IMR-90 (cell line): ENCODE data around the gene TIMM44. TPM values are rescaled to one million over a fixed set of nuclear protein-coding genes. Genes with fewer than 3 reads are reported as not detected.

Experiments used
- ATAC-seq: fragments of 200-7000 bp; cut with Tn5 transposase; 2 replicates; pipeline ENCODE4 v1.9.1; 2020; ENCODE audit warnings: low read depth, mild to moderate bottlenecking, moderate library complexity
- BruUV-seq: library from RNA; stranded (reverse); fragments of 400-500 nt; replicated peaks from 2 replicates; lab custom pipeline; 2021; lab: Mats Ljungman, UMichigan
- CTCF ChIA-PET: fragments of 300-600 bp; formaldehyde crosslinking; extraction: SDS; loops from one replicate; lab custom pipeline; 2021; ENCODE audit warnings: antibody characterized with exemption; lab: Yijun Ruan, JAX
- POLR2A ChIA-PET: fragments of 300-600 bp; sonication (Branson Sonifier 250); formaldehyde crosslinking; loops from one replicate; lab custom pipeline; 2022; ENCODE audit warnings: antibody characterized with exemption; ENCODE audit not compliant: unreplicated experiment; lab: Charles Lee
- DNase-seq: peaks from one replicate; pipeline ENCODE4 v3.0.0; 2013
- H2AFZ ChIP-seq: replicated peaks from 2 replicates; pipeline ENCODE3; 2013; ENCODE audit warnings: low read length, mild to moderate bottlenecking; ENCODE audit not compliant: poor library complexity
- H2AK5ac ChIP-seq: 2 replicates; pipeline ENCODE4 v1.6.1; 2013; ENCODE audit warnings: low read depth, low read length, inconsistent platforms
- H2AK9ac ChIP-seq: replicated peaks from 2 replicates; pipeline ENCODE3; 2013; ENCODE audit warnings: mild to moderate bottlenecking, low read depth, low read length, moderate library complexity; ENCODE audit not compliant: poor library complexity
- H2BK120ac ChIP-seq: 2 replicates; pipeline ENCODE4 v1.6.1; 2013; ENCODE audit warnings: low read depth, low read length, inconsistent platforms
- H2BK15ac ChIP-seq: 3 replicates; pipeline ENCODE4 v1.6.1; 2013; ENCODE audit warnings: low read depth, low read length, inconsistent platforms
- H2BK20ac ChIP-seq: 2 replicates; pipeline ENCODE4 v1.6.1; 2013; ENCODE audit warnings: low read depth, mild to moderate bottlenecking, inconsistent platforms, low read length, moderate library complexity
- H2BK5ac ChIP-seq: 2 replicates; pipeline ENCODE4 v1.6.1; 2013; ENCODE audit warnings: mild to moderate bottlenecking, low read depth, low read length, inconsistent platforms; ENCODE audit not compliant: poor library complexity, severe bottlenecking
- H3K14ac ChIP-seq: replicated peaks from 2 replicates; pipeline ENCODE4 v1.6.1; 2013; ENCODE audit warnings: low read depth, low read length, inconsistent platforms
- H3K18ac ChIP-seq: 2 replicates; pipeline ENCODE4 v1.6.1; 2013; ENCODE audit warnings: low read depth, low read length, control low read depth
- H3K23ac ChIP-seq: 2 replicates; pipeline ENCODE4 v1.6.1; 2013; ENCODE audit warnings: low read depth, low read length, inconsistent platforms
- H3K27ac ChIP-seq: 2 replicates; pipeline ENCODE4 v1.5.1; 2013; ENCODE audit warnings: mild to moderate bottlenecking, control low read depth, low read length; ENCODE audit not compliant: insufficient read depth
- H3K27me3 ChIP-seq: 2 replicates; pipeline ENCODE4 v1.6.1; 2013; ENCODE audit warnings: low read length; ENCODE audit not compliant: control insufficient read depth, insufficient read depth
- H3K36me3 ChIP-seq: 2 replicates; pipeline ENCODE4 v1.6.1; 2013; ENCODE audit warnings: low read length, mixed read lengths; ENCODE audit not compliant: control insufficient read depth, insufficient read depth
- H3K4ac ChIP-seq: 2 replicates; pipeline ENCODE4 v1.6.1; 2013; ENCODE audit warnings: low read depth, low read length, inconsistent platforms
- H3K4me1 ChIP-seq: 2 replicates; pipeline ENCODE4 v1.6.1; 2013; ENCODE audit warnings: low read length, mixed read lengths; ENCODE audit not compliant: control insufficient read depth, insufficient read depth
- H3K4me2 ChIP-seq: 2 replicates; pipeline ENCODE4 v1.6.1; 2013; ENCODE audit warnings: low read depth, mild to moderate bottlenecking, control low read depth, low read length, moderate library complexity
- H3K4me3 ChIP-seq: 2 replicates; pipeline ENCODE4 v1.5.1; 2013; ENCODE audit warnings: low read depth, mild to moderate bottlenecking, control low read depth, low read length, moderate library complexity; ENCODE audit not compliant: insufficient read depth
- H3K56ac ChIP-seq: 2 replicates; pipeline ENCODE4 v1.6.1; 2013; ENCODE audit warnings: low read length, inconsistent platforms; ENCODE audit not compliant: insufficient read depth; ENCODE audit errors: extremely low read depth
- H3K79me1 ChIP-seq, 2 experiments: 2 replicates each; pipeline ENCODE4 v1.6.1; 2013; ENCODE audit warnings: low read length in 2 of 2, inconsistent platforms in 1 of 2, low read depth in 1 of 2
- H3K9ac ChIP-seq: 2 replicates; pipeline ENCODE4 v1.6.1; 2013; ENCODE audit warnings: low read depth, low read length, control low read depth
- H3K9me1 ChIP-seq: 2 replicates; pipeline ENCODE4 v1.6.1; 2013; ENCODE audit warnings: low read length, inconsistent platforms; ENCODE audit not compliant: insufficient read depth
- H3K9me3 ChIP-seq: 2 replicates; pipeline ENCODE4 v1.6.1; 2013; ENCODE audit warnings: low read length; ENCODE audit not compliant: control insufficient read depth, insufficient read depth
- H4K20me1 ChIP-seq: 2 replicates; pipeline ENCODE4 v1.6.1; 2013; ENCODE audit warnings: low read length, inconsistent platforms; ENCODE audit not compliant: insufficient read depth
- H4K5ac ChIP-seq: 2 replicates; pipeline ENCODE4 v1.6.1; 2013; ENCODE audit warnings: mild to moderate bottlenecking, low read depth, low read length, control low read depth
- H4K8ac ChIP-seq, 2 experiments: 2 replicates each; pipeline ENCODE4 v1.6.1; 2013; ENCODE audit warnings: low read depth in 2 of 2, low read length in 2 of 2, control low read depth in 1 of 2, inconsistent platforms in 1 of 2
- H4K91ac ChIP-seq: 2 replicates; pipeline ENCODE4 v1.6.1; 2013; ENCODE audit warnings: low read depth, low read length, inconsistent platforms; ENCODE audit not compliant: insufficient read depth
- BHLHE40 ChIP-seq: fragments of 150-350 bp; IDR thresholded peaks from 2 replicates; pipeline ENCODE4 v1.6.1; 2016; ENCODE audit warnings: mild to moderate bottlenecking, low read depth, low read length
- CEBPB ChIP-seq: IDR thresholded peaks from 2 replicates; pipeline ENCODE4 v1.6.1; 2012; ENCODE audit warnings: low read depth, low read length, improper control_type of control experiment
- CHD1 ChIP-seq: IDR thresholded peaks from 2 replicates; pipeline ENCODE4 v1.6.1; 2012; ENCODE audit warnings: low read depth, low read length, improper control_type of control experiment
- ELK1 ChIP-seq: fragments of 150-350 bp; IDR thresholded peaks from 2 replicates; pipeline ENCODE4 v1.6.1; 2016; ENCODE audit warnings: low read depth, mild to moderate bottlenecking, low read length, moderate library complexity, borderline replicate concordance
- FOS ChIP-seq: fragments of 150-350 bp; IDR thresholded peaks from 2 replicates; pipeline ENCODE4 v1.6.1; 2016; ENCODE audit warnings: low read depth, low read length
- MAFK ChIP-seq: IDR thresholded peaks from 2 replicates; pipeline ENCODE4 v1.6.1; 2012; ENCODE audit warnings: low read depth, low read length, improper control_type of control experiment
- MAZ ChIP-seq: IDR thresholded peaks from 2 replicates; pipeline ENCODE4 v1.6.1; 2012; ENCODE audit warnings: low read depth, mild to moderate bottlenecking, low read length, improper control_type of control experiment, moderate library complexity, borderline replicate concordance
- MXI1 ChIP-seq: IDR thresholded peaks from 2 replicates; pipeline ENCODE4 v1.6.1; 2012; ENCODE audit warnings: low read depth, mild to moderate bottlenecking, low read length, moderate library complexity, borderline replicate concordance
- NFE2L2 ChIP-seq: fragments of 150-350 bp; IDR thresholded peaks from 2 replicates; pipeline ENCODE4 v1.6.1; 2016; ENCODE audit warnings: low read depth, mild to moderate bottlenecking, low read length
- POLR2A ChIP-seq: IDR thresholded peaks from 2 replicates; pipeline ENCODE4 v1.6.1; 2012; ENCODE audit warnings: mild to moderate bottlenecking, low read depth, low read length
- RAD21 ChIP-seq: IDR thresholded peaks from 2 replicates; pipeline ENCODE4 v1.6.1; 2012; ENCODE audit warnings: low read length, improper control_type of control experiment
- RCOR1 ChIP-seq: IDR thresholded peaks from 2 replicates; pipeline ENCODE4 v1.6.1; 2012; ENCODE audit warnings: mild to moderate bottlenecking, low read length, improper control_type of control experiment; ENCODE audit not compliant: insufficient replicate concordance
- RFX5 ChIP-seq: IDR thresholded peaks from 2 replicates; pipeline ENCODE4 v1.8.0; 2012; ENCODE audit warnings: low read depth, mild to moderate bottlenecking, low read length, moderate library complexity
- SMC3 ChIP-seq: fragments of 150-350 bp; IDR thresholded peaks from 2 replicates; pipeline ENCODE4 v1.6.1; 2016; ENCODE audit warnings: low read depth, mild to moderate bottlenecking, antibody characterized with exemption, low read length, moderate library complexity
- WGBS, 2 experiments: methylation state at CpG; one replicate each; pipeline versions ENCODE4 v1.1.5 to v1.1.7; 2013; ENCODE audit warnings: missing lambda C conversion rate in 2 of 2; ENCODE audit not compliant: insufficient read length in 1 of 2; ENCODE audit errors: extremely low coverage in 2 of 2; 5-methylcytosine and 5-hydroxymethylcytosine counted together
- dilution Hi-C: fragments of 300-500 bp; cut with HindIII; formaldehyde crosslinking; loops from one replicate; pipeline ENCODE4 v1.14.3; 2018; ENCODE audit warnings: low sequenced_read_pairs; ENCODE audit not compliant: unreplicated experiment
- in situ Hi-C: fragments of 300-500 bp; cut with MboI; formaldehyde crosslinking; loops from 3 replicates; pipeline ENCODE4 v1.14.3; 2019; ENCODE audit warnings: low sequenced_read_pairs, inconsistent platforms, mixed read lengths
- intact Hi-C: fragments of 100-400 bp; cut with micrococcal nuclease; formaldehyde crosslinking; loops from 2 replicates; pipeline ENCODE4 v1.10.0; 2022
- polyA plus RNA-seq, 3 experiments: library from polyadenylated mRNA; depleted of rRNA; stranded (reverse); fragments of >200 nt; gene quantifications; 2 replicates each; pipeline ENCODE4 v1.2.3, GENCODE V29; 2012; ENCODE audit warnings: low replicate concordance in 1 of 3
- total RNA-seq: library from RNA; depleted of rRNA; stranded (reverse); fragments of >200 nt; gene quantifications from 2 replicates; pipeline ENCODE4 v1.2.3, GENCODE V29; 2012
- TF ChIP-seq, protein P1 (sequence below): conservative IDR thresholded peaks from 2 replicates; pipeline ENCODE4 v1.5.1; 2012; ENCODE audit warnings: mild to moderate bottlenecking, low read depth, low read length, improper control_type of control experiment

Gene TIMM44
- total and polyA plus RNA-seq, 2 of the 4 experiments (the other 2 are of a cell fraction): 37.6 to 52.3 TPM

GRCh38 chr19:7932276-7932929 lies 11.1 kb downstream of the TIMM44 start:
- Histone ChIP-seq H3K9me3 (no peaks in the 10 kb centered on the region), H3K23ac (no peak overlapping the region), H3K4ac (no peak overlapping the region), H3K56ac (no peak overlapping the region), H3K4me2 (no peak overlapping the region), H2AK9ac (no peak overlapping the region), H3K36me3 (peaks cover 60% of the 10 kb centered on the region), H2BK20ac (no peak overlapping the region), H2BK5ac (no peak overlapping the region), H3K18ac (no peak overlapping the region), H2AFZ (no peak overlapping the region), H3K9me1 (peaks cover 8% of the 10 kb centered on the region; the same call in 1 of the 2 replicates), H3K79me1 (peaks cover 5 to 24% of the 10 kb centered on the region in 2 experiments; a peak in 2 of 4 replicates), H3K9ac (no peak overlapping the region), H3K27me3 (no peaks in the 10 kb centered on the region), H2BK120ac (no peak overlapping the region), H3K4me3 (no peak overlapping the region), H3K27ac (no peak overlapping the region), H4K8ac (no peak overlapping the region), H4K5ac (no peak overlapping the region), H4K91ac (no peak overlapping the region), H2BK15ac (no peak overlapping the region), H4K20me1 (peaks cover 15% of the 10 kb centered on the region), H2AK5ac (no peak overlapping the region), H3K14ac (no peak overlapping the region), H3K4me1 (peaks cover 16% of the 10 kb centered on the region)
- BruUV-seq: no TSS peak
- ATAC-seq (no peak), DNase-seq (no peak)
- TF ChIP-seq ELK1: no peak
- no peak for TF ChIP-seq POLR2A
- no peak for TF ChIP-seq RAD21
- TF ChIP-seq MXI1: no peak
- no peak for TF ChIP-seq MAZ
- TF ChIP-seq CEBPB: no peak
- TF ChIP-seq RFX5: no peak
- TF ChIP-seq NFE2L2: no peak
- no peak for TF ChIP-seq MAFK
- TF ChIP-seq CHD1: no peak
- TF ChIP-seq, protein P1, sequence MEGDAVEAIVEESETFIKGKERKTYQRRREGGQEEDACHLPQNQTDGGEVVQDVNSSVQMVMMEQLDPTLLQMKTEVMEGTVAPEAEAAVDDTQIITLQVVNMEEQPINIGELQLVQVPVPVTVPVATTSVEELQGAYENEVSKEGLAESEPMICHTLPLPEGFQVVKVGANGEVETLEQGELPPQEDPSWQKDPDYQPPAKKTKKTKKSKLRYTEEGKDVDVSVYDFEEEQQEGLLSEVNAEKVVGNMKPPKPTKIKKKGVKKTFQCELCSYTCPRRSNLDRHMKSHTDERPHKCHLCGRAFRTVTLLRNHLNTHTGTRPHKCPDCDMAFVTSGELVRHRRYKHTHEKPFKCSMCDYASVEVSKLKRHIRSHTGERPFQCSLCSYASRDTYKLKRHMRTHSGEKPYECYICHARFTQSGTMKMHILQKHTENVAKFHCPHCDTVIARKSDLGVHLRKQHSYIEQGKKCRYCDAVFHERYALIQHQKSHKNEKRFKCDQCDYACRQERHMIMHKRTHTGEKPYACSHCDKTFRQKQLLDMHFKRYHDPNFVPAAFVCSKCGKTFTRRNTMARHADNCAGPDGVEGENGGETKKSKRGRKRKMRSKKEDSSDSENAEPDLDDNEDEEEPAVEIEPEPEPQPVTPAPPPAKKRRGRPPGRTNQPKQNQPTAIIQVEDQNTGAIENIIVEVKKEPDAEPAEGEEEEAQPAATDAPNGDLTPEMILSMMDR: no peak
- no peak for TF ChIP-seq SMC3
- no peak for TF ChIP-seq BHLHE40
- no peak for TF ChIP-seq FOS
- no peak for TF ChIP-seq RCOR1
- ChIA-PET POLR2A (no interaction called here), CTCF (no interaction called here)
- dilution Hi-C loops: no loop called here
- WGBS, 2 experiments: 99% methylated on average over 12 of the region's 32 CpGs; no CpG with 5 or more reads in 1 of the 2 experiments
- in situ Hi-C loops: no loop called here
- intact Hi-C loops: no loop called here
